ENCODE measurements around the gene GALNT3.

GALNT3 gene

DNA sequence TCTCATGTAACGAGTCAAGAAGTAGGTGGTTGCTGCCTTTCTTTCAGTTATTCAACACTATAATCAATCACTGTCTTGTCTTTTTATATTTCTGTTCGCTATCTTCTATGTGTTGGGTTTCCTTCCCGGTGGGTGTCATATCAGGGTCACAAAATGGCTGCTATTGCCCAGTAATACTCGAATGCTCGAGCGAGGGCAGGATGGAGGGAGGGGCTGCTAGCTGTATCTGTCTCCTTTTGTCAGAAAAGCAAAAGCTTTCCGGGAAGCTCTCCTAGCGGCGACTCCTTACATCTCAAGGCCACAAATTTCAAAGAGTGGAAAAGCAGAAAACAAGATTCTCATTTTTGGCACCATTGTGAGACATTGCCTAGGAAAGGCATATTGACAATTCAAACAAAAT lies 16.4 kb upstream of the GALNT3 start:
- Histone ChIP-seq H4K20me1 (ENCODE audit: insufficient read depth, low read length) (no peaks in the 10 kb centered on the region), H3K9me2 (ENCODE audit: low read depth, low read length) (no peaks in the 10 kb centered on the region), H3K4me2 (ENCODE audit: low read length) (no peak overlapping the region), H2AFZ (ENCODE audit: low read length) (no peak overlapping the region), H3K4me1 (ENCODE audit: insufficient read depth, low read length, severe bottlenecking) (peaks cover 6% of the 10 kb centered on the region), H3K9ac (ENCODE audit: low read length) (no peak overlapping the region), H3K79me2 (ENCODE audit: insufficient read depth, low read length) (no peaks in the 10 kb centered on the region), H3K36me3 (ENCODE audit: insufficient read depth, low read length) (no peaks in the 10 kb centered on the region), H3F3A (ENCODE audit: insufficient read depth, low read length) (no peaks in the 10 kb centered on the region), H3K4me3 (ENCODE audit: low read depth, low read length, poor library complexity, severe bottlenecking) (no peak overlapping the region), H3K27ac (ENCODE audit: low read depth, low read length, poor library complexity, severe bottlenecking) (no peak overlapping the region), H3K27me3 (ENCODE audit: insufficient read depth, low read length) (no peaks in the 10 kb centered on the region), H3K9me3 (ENCODE audit: low read length) (no peaks in the 10 kb centered on the region)
- TF ChIP-seq EZH2 (IDR thresholded peaks at IDR 0.05; ENCODE audit: borderline replicate concordance, low read length) = no peak
- no peak for TF ChIP-seq CTCF (IDR thresholded peaks at IDR 0.05; ENCODE audit: low read length)

GRCh38 chr2:165804719-165805118 lies 10.7 kb upstream of the GALNT3 start:
- Histone ChIP-seq H3K79me2 (ENCODE audit: insufficient read depth, low read length) (no peaks in the 10 kb centered on the region), H3K9ac (ENCODE audit: low read length) (no peak overlapping the region), H3K9me3 (ENCODE audit: low read length) (no peaks in the 10 kb centered on the region), H3K27ac (ENCODE audit: low read depth, low read length, poor library complexity, severe bottlenecking) (no peak overlapping the region), H3K9me2 (ENCODE audit: low read depth, low read length) (no peaks in the 10 kb centered on the region), H3K27me3 (ENCODE audit: insufficient read depth, low read length) (no peaks in the 10 kb centered on the region), H3K4me3 (ENCODE audit: low read depth, low read length, poor library complexity, severe bottlenecking) (no peak overlapping the region), H3K36me3 (ENCODE audit: insufficient read depth, low read length) (no peaks in the 10 kb centered on the region), H4K20me1 (ENCODE audit: insufficient read depth, low read length) (no peaks in the 10 kb centered on the region), H3K4me2 (ENCODE audit: low read length) (no peak overlapping the region), H3F3A (ENCODE audit: insufficient read depth, low read length) (no peaks in the 10 kb centered on the region), H2AFZ (ENCODE audit: low read length) (no peak overlapping the region), H3K4me1 (ENCODE audit: insufficient read depth, low read length, severe bottlenecking) (no peaks in the 10 kb centered on the region)
- no peak for TF ChIP-seq CTCF (IDR thresholded peaks at IDR 0.05; ENCODE audit: low read length)

DNA sequence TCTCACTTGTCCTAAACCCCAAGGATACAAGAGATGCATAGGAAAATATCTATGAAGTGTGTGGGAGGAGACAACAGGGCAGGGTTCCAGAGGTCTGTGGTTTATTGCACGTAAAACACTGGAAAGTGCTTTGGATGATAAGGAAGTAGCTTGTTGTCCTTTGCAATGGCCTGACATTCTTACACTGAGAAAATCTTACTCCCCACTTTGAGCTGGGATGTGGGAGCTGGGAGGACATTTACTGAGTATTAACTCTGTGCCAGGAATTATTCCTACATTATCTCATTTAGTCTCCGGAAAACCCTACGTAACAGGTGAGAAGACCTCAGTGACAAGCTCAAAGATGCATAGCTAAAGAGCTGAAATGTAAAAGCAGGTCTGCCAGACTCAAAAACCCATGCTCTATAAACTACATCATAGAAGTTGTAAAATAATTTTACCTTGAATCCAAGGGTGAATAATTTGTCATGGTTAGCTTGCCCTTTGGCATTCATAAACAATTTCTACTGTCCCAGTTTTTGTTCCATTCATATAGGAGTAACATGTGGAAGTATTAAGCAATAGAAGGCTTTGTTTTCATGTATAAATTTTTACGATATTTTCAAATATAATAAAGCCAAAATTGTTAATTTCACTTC lies 9.2 kb upstream of the GALNT3 start:
- no peaks in the 10 kb centered on the region for H4K20me1 ChIP-seq (ENCODE audit: insufficient read depth, low read length)
- no peak overlapping the region for H3K27ac ChIP-seq (ENCODE audit: low read depth, low read length, poor library complexity, severe bottlenecking)
- TF ChIP-seq EZH2 (IDR thresholded peaks at IDR 0.05; ENCODE audit: borderline replicate concordance, low read length) (no peak), CTCF (IDR thresholded peaks at IDR 0.05; ENCODE audit: low read length) (no peak)
- no peak overlapping the region for H3K4me3 ChIP-seq (ENCODE audit: low read depth, low read length, poor library complexity, severe bottlenecking)
- no peaks in the 10 kb centered on the region for H3K4me1 ChIP-seq (ENCODE audit: insufficient read depth, low read length, severe bottlenecking)
- no peaks in the 10 kb centered on the region for H3K27me3 ChIP-seq (ENCODE audit: insufficient read depth, low read length)
- H2AFZ ChIP-seq (ENCODE audit: low read length) = no peak overlapping the region
- H3K9me3 ChIP-seq (ENCODE audit: low read length) = no peaks in the 10 kb centered on the region
- H3K79me2 ChIP-seq (ENCODE audit: insufficient read depth, low read length) = no peaks in the 10 kb centered on the region
- no peak overlapping the region for H3K9ac ChIP-seq (ENCODE audit: low read length)
- no peaks in the 10 kb centered on the region for H3K9me2 ChIP-seq (ENCODE audit: low read depth, low read length)
- H3F3A ChIP-seq (ENCODE audit: insufficient read depth, low read length) = no peaks in the 10 kb centered on the region
- no peak overlapping the region for H3K4me2 ChIP-seq (ENCODE audit: low read length)
- H3K36me3 ChIP-seq (ENCODE audit: insufficient read depth, low read length) = no peaks in the 10 kb centered on the region

All from OCI-LY1 (cell line).